Stimulated activated CD4-positive, alpha-beta T cell treated with anti-CD3 and anti-CD28 coated beads, Interleukin-12 subunit alpha, Interleukin-12 subunit beta, amount 100 ng/mL, for 48 hours (primary cell): ENCODE measurements around the gene E2F6.
"Not testable (repeated sequence)": the region's sequence is repeated elsewhere in the genome, so short reads cannot be mapped to it uniquely, and the experiment has no call there.

Source experiments
- DNase-seq, 3 donors: peaks; one replicate each; pipeline ENCODE4 v3.0.0-alpha.2; 2020; ENCODE audit warnings: low read depth in 2 of 3, low spot score in 1 of 3

The E2F6 gene

GRCh38 chr2:11416186-11416585 lies 49.8 kb downstream of the E2F6 start:
- no peak for DNase-seq

- no peak for DNase-seq
Measured at GRCh38 chr2:11414372-11415124, 51.4 kb downstream of the E2F6 start.

GRCh38 chr2:11412449-11412810 lies 53.5 kb downstream of the E2F6 start:
- DNase-seq: no peak

- DNase-seq: no peak
Measured at GRCh38 chr2:11411768-11412448, 54.1 kb downstream of the E2F6 start.

- DNase-seq: no peak
Measured at GRCh38 chr2:11411244-11411643, 54.7 kb downstream of the E2F6 start.

- no peak for DNase-seq
Measured at GRCh38 chr2:11410101-11410500, 55.9 kb downstream of the E2F6 start.

- DNase-seq: no peak
Measured at GRCh38 chr2:11409572-11409959, 56.4 kb downstream of the E2F6 start.

- no peak for DNase-seq
Measured at GRCh38 chr2:11408959-11409571, 56.9 kb downstream of the E2F6 start.

GRCh38 chr2:11407413-11407812 lies 58.5 kb downstream of the E2F6 start:
- DNase-seq: no peak

GRCh38 chr2:11406958-11407381 lies 59.0 kb downstream of the E2F6 start:
- no peak for DNase-seq

GRCh38 chr2:11406267-11406957 lies 59.5 kb downstream of the E2F6 start:
- DNase-seq: no peak

GRCh38 chr2:11405599-11406266 lies 60.2 kb downstream of the E2F6 start:
- DNase-seq: no peak

GRCh38 chr2:11405074-11405406 lies 60.9 kb downstream of the E2F6 start:
- not testable (repeated sequence) for DNase-seq

- DNase-seq: no peak
Measured at GRCh38 chr2:11404376-11405073, 61.4 kb downstream of the E2F6 start.

GRCh38 chr2:11402436-11402835 lies 63.5 kb downstream of the E2F6 start:
- DNase-seq: no peak

- DNase-seq: no peak
Measured at GRCh38 chr2:11399438-11399762, 66.6 kb downstream of the E2F6 start.

GRCh38 chr2:11398750-11399437 lies 67.1 kb downstream of the E2F6 start:
- DNase-seq: no peak

- no peak for DNase-seq
Measured at GRCh38 chr2:11397513-11397912, 68.4 kb downstream of the E2F6 start.

GRCh38 chr2:11396467-11397445 lies 69.2 kb downstream of the E2F6 start:
- DNase-seq: no peak
